Measurements from ENCODE around the gene SNAPC1.

- TF ChIP-seq PCBP1 (IDR thresholded peaks at IDR 0.05; ENCODE audit: borderline replicate concordance, low read depth, low read length) (no peak), POLR2AphosphoS5 (IDR thresholded peaks at IDR 0.05; ENCODE audit: low read depth, low read length) (no peak), KDM4B (CRISPR knock-in tag; IDR thresholded peaks at IDR 0.05) (no peak), ZBTB21 (CRISPR knock-in tag; IDR thresholded peaks at IDR 0.05) (no peak), ZNF121 (CRISPR knock-in tag; IDR thresholded peaks at IDR 0.05) (no peak), ZNF44 (CRISPR knock-in tag; IDR thresholded peaks at IDR 0.05) (no peak), CTCF (CRISPR knock-in tag; IDR thresholded peaks at IDR 0.05) (no peak), ZFX (CRISPR knock-in tag; IDR thresholded peaks at IDR 0.05; ENCODE audit: low read depth) (no peak), HDAC6 (IDR thresholded peaks at IDR 0.05; ENCODE audit: low read depth, low read length) (no peak), ATF3 (CRISPR knock-in tag; IDR thresholded peaks at IDR 0.05) (no peak), DBP (CRISPR knock-in tag; IDR thresholded peaks at IDR 0.05; ENCODE audit: not compliant biosample characterization) (no peak), RXRA (CRISPR knock-in tag; IDR thresholded peaks at IDR 0.05) (no peak)
Observed at GRCh38 chr14:61766151-61766550, 3.9 kb downstream of the SNAPC1 start.
